Measurements from ENCODE around the gene CORO2B.

CORO2B gene

DNA sequence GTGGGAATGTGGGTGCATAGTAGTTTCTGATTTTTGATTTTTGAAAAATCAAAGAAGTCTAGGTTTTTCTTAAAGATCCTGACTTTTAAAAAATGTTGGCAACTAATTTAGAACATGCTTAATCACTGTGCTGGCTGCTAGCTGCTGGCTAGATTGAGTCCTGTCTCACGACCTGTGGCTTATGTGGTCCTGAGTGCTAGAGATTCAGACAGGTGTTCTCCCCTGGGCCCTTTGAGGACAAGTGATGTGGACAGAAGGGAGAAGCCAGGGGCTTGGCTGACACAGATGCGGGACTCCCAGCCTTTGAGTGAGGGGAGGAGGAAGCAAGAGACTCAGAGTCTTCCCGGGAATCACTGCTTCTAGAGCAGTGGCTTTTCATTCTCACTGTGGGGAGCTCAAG, 47.5 kb downstream of the CORO2B start:
- DNase-seq (ENCODE audit: low read depth, low spot score) = no peak

DNA sequence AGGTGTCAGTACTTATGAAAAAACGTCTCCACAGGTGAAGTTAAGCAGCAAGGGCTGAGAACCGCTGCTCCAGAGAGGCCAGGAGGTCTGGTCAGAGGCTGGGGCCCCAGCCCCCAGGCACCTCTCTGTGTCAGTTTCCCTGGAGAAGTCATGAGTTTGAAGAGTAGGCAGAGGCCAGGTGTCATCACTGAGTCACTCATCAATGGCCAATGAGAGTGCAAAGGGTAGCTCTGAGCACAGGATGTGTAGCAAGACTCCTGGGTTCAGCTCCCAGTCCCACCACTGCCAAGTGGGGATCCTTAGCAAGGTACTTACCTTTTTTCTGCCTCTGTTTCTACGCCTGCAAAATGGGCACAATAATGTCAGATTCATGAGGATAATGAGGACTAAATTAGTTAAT, 47.9 kb downstream of the CORO2B start:
- no peak for DNase-seq (ENCODE audit: low read depth, low spot score)

DNA sequence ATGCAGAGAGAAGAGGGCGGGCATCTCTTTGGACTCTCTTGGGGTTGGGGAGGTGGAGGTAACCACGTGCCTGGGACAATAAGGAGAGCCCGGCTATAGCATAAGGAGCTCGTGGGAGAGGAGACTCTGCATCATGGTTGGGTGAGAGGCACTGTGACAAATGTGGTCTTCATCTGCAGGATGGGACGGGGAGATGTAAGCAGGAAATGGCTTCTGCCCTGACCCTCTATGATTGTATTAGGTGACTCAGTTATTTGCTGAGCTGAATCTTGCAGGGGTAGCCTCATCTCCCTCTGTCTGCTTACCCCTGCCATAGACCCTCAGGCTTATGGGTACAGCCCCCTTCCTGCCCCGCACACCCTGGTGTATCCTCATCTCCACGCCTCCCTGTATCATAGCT, 48.7 kb downstream of the CORO2B start:
- DNase-seq (ENCODE audit: low read depth, low spot score) = no peak

DNA sequence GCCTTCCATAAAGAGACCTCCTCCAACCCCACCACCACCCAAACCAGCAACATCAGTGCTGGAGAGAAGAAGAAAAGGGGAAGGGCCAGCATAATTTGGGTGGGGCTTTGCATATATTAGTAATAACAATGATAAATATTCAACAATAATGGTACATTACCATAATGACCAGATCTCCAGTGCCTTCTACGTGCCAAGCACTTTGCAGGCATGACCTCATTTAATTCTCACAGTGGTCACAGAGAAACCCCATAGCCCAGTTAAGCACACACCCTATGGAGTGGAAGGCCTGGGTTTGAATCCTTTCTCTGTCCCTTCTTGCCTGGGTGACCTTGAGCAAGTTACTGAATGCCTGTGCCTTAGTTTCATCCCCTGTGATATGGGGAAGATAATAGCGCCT, 49.2 kb downstream of the CORO2B start:
- no peak for DNase-seq (ENCODE audit: low read depth, low spot score)

DNA sequence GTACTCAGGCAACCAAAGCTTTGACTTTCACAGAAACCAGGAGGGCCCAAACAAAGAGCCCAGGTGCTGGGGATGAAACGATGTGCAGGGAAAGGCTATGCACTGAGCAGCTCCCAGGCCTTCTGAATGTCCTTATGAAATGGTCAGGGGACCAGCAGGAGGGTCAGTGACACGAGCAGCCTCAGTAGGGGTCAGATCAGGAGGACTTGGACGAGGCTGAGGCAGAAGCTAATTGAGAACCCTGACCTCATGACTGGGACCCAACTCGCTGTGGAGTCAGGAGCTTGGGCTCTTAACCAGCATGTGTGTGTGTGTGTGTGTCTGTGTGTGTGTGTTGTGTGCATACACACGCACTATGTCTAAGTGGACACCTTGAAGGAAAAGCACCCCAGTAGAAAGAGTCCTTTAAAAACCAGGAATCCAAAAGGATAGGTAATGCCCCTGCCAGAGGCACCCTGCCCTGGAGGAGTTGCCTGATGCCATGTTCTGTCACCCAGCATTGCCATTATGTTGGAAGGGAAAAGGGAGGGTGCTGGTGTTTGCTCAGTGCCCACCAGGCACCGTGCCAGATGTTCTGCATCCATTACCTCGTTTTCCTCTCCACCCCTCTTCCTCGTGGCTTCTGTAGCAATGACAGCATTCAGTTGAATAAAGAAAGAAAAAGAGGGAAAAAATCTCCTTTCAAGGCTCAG, 50.9 kb downstream of the CORO2B start:
- DNase-seq (ENCODE audit: low read depth, low spot score) = no peak

DNA sequence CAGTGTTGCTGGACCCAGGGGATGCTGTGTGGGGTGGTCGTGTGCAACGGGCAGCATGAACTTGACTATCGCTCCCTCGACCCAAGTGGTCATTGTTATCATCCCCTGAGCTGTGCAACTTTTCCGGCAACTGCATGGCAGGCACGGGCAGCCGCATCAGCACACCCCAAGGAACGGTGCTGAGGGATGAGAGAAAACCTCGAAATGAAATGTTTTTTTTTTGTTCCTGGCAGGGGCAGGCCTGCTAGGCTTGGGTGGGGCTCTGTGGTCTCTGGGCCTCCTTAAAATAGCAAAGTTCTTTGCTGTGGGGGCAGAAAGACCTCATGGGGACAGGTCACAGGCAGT, 51.4 kb downstream of the CORO2B start:
- no peak for DNase-seq (ENCODE audit: low read depth, low spot score)

DNA sequence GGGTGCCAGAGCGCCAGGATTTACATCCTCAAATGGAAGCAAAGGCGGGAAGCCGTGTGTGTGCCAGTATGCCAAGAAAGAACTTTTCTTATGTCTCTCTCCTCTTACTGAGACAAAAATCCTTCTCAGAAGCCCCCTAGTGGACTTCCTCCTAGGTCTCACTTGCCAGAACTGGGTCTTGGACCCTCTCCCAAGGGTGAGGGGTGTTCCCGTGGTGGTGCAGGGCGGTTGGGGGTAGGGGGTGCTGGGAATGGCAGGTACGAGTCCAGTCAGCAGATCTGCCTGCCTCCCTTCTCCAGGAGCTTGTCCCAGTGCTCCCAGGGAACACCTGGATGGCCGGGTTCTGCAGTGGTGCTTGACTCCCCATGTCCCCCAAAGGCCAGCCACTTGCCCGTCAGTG, 52.0 kb downstream of the CORO2B start:
- no peak for DNase-seq (ENCODE audit: low read depth, low spot score)

DNA sequence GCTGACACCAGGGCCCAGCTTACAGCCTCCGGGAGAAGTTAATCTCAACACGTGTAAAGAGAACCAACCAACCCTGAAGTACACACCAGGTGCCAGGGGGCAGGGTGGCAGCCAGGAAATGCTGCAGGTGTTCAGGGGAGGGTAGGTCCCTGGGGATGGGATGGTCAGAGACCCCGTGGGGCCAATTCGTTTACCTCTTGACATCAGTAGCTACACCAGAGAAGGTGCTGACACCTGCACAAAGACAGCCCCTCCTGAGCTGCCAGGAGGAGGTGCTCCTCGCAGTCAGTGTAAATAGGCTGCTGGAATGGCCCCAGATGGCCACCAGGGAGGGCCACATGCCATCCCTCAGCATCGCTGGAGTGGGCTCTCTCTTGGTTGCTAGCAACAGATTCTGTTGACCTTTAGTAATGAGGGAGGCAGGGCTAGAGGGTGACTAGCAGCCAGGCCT, 52.8 kb downstream of the CORO2B start:
- DNase-seq (ENCODE audit: low read depth, low spot score) = no peak

DNA sequence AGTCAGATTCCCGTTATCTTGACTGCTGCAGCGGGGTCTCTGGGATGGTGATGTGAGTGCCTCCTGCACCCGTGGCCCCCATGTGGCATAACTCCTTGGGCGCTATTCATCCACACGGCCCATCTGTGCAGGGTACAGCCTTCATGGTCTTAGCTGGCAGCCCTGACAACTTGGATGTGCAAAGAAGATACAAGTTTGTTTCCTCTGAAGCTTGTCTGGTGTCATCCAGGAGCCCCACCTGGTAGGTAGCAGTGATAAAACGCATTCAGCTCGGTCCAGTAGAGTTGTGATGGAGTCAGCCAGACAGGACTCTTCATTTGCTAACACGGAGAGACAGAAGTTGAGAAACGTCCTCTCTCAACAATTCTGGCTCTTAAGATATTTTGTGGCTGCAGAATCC, 53.3 kb downstream of the CORO2B start:
- no peak for DNase-seq (ENCODE audit: low read depth, low spot score)

DNA sequence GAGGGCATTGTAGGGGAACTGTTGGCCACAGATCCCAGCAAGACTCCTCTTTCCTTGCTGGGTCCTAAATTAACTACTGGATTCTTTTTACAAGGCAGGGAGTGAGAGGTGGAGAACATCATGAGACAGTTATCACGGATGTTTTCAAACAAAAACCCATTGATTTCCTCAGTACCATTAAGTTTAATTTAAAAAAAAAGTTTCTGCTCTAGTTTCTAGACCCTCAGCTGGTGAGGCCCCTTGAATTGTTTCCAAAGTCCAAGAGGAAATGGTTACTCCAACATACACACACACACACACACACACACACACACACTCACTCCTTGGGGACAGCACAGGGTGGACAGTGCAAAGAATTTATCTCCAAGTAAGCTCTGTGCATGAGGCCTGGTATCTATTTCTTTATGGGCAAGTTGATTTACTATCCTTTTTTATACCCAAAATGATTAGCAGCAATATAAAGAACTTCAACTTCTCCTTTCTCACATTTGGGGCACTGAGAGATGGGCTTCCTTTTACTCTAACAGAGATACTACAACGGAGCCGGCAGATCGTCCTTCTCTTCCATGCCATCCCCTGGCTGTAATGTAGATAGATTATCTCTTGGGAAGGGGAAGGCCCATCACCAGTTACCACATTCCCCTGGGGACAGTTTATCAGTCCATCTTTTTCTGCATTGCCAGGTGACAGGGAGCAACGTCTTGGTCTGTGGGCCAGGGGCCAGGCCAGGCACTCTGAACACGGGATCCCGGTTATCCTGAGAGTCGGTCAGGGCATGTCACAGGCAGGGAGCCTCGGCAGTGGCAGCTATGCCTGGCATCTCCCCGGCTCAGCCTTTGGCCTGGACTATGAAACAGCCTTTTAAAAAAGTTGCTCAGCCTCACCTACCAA, 54.7 kb downstream of the CORO2B start:
- no peak for DNase-seq (ENCODE audit: low read depth, low spot score)

DNA sequence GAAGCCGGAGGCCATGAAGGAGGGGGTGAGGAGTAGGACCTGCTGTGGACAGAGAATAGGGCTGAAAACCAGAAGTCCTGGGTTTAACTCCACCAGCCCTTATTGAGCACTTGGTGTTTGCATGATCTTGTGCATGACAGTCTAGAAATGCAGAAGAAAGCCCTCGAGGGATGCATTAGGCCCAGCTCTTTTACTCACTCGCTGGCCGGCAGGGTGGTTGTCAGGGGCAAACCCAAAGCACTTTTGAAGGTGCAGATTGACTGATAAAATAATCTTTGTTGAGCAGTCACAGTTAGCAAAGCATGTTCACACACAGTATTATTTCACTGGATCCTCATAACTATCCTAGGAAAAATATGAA, 55.3 kb downstream of the CORO2B start:
- no peak for DNase-seq (ENCODE audit: low read depth, low spot score)

DNA sequence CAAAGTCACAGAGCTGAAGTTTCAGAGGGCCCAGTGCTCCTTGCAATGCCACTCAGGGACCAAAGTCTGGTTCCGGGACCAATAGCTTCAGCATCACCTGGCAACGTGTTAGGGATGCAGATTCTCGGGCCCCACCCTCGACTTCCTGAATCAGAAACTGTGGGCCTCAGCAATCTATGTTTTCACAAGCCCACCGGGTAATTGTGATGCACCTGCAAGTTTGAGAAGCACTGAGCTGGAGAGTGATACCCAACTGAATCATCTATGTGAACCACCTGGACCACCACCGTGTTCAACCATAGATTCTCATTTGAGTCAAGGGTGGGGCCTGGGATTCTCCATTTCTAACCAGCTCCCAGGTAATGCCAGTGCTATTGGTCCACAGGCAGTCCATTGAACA, 55.7 kb downstream of the CORO2B start:
- no peak for DNase-seq (ENCODE audit: low read depth, low spot score)

DNA sequence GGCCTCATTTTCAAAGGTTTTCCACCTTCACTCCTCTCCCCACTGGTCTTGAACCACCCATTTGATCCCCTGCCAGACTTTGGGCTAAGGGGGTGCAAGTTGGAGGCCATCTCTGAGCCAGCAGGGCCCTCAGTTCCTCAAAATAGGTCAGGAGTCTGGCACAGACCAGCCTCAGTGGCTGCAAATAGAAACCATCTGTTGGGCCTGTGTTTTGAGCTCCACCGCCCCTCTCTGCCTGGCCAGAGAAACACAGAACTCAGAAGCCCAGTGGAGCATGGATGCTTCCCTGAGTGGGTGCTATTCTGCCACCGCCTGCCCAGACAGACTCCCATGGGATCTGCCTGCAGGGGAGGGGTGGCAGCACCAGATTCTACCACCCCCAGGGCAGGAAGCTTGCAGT, 56.3 kb downstream of the CORO2B start:
- no peak for DNase-seq (ENCODE audit: low read depth, low spot score)

DNA sequence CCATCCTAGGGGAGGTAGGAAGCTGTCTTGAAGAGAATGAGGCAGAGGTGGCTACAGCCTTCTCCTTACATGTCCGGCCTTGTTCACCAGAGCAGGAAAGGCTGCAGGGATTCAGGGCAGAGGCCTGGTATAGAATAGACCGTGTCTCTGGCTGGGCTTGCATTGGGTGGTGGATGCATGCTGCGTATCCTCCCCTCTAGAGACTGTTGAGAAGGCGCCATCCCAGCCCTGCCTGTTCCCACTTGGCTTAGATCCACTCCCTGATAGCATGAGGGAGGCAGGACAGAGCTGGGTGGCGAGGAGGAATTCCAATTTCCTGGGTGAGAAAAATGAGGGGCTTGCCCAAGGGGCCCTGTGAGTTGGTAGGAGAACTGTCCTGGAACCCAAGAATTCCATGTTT, 57.5 kb downstream of the CORO2B start:
- no peak for DNase-seq (ENCODE audit: low read depth, low spot score)

DNA sequence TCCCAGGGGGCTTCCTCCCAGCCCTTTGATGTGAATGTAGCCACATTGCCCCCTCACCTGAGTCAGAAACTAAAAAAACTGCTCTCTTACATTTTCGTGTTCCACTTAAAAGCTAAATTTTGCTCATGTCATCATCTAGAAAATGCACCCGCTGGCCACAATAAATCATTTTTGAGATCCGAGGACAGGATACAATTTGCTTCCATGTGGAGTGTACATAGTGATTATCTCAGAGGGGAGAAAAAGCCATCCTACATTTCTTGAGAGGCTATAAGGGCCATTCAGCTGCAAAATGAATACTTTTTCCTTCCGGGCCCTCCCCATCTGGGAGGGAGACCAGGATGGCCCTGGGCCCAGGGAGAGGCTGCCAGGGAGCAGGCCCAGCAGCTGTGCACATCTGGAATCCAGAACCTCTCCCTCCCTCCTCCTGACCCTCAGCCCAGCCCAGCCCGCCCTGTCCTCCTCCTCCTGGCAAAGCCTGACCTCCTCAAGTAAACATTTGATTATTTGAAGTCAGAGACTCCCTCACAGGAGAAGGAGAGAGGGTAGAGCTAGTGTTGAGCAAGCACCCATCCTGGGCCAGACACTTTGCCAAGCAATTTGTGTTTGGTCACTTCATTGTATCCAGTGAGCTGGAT, 59.1 kb downstream of the CORO2B start:
- DNase-seq (ENCODE audit: low read depth, low spot score) = no peak

DNA sequence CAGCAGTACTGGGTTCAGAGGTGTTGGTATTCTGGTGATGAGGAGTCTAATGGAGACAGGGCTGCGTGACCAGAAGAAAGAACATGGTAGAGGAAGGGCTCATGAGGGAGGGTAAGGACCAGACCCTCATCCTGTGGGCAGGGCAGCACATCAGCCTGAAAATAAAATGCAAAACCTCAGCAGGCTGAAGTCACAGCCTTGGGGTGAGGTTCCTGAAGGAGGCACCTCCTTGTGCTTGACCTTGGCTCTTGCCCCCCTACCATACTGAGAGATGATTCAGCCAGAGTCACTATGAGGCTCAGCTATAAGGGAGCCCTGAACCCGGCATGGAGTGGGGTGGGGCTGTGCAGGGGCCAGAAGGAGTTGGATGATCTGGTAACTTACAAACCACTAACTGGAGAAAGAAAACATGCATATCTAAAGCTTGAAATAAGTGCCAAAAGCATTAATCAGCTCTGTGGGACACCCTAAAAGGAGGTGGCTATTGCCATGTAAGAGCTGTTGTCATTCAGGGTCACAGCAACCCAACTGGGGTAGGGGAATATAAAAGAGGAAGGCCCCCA, 60.2 kb downstream of the CORO2B start:
- no peak for DNase-seq (ENCODE audit: low read depth, low spot score)

DNA sequence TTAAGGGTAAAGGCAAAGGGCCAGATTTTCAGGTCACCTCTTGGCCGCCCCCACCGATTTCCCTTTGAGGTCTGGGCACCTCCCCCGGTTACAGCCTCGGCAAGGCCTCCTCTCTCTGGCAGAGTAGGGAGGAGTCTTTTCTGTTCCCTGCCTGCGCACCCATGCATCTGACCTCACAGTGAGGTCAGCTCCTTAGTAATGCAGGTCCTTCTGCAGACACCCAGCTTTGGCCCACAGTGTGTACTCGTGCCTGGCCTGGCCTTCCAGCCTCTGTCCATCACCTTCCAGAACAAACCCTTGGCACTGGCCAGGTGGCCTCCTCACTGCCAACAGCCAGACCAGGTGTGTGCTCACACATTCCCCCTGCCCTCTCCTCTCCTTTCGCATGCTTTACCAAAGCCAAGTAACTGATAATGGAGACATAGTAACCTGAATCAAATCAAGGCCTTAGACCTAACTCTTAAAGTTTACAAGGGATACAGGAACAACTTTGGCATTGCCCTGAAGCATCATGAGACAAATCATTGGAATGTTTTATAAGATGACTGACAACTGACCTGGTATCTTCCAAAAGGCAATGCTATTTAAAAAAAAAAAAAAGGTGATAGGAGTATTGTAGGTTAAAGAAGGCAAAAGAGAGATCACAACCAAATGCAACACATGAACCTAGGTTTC, 61.3 kb downstream of the CORO2B start:
- DNase-seq (ENCODE audit: low read depth, low spot score) = no peak

DNA sequence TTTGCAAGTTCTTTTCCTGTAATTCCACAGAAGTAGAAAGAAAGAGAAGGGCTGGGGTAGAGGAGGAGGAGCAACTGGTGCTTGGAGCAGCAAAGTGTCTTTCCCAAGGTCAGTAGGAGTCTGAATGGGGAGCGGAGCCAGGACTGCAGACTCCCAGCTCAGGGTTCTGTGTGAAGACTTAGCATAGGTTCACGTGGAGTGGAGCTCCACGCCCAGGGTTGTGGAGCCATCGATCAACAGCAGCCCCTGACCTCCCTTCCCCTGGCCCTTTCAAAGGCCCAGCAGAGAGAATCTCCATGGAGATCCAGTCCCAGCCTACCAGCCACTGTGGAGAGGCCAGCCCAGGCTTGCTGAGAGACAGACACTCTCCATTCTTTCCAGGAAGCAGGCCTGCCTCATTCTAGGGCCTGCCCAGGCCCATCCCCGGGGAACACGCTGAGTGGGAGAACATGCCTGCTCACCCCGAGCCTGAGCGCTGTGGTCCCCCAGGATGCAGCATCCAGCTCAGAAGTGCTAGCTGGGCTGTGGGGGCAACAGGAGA, 62.1 kb downstream of the CORO2B start:
- no peak for DNase-seq (ENCODE audit: low read depth, low spot score)

DNA sequence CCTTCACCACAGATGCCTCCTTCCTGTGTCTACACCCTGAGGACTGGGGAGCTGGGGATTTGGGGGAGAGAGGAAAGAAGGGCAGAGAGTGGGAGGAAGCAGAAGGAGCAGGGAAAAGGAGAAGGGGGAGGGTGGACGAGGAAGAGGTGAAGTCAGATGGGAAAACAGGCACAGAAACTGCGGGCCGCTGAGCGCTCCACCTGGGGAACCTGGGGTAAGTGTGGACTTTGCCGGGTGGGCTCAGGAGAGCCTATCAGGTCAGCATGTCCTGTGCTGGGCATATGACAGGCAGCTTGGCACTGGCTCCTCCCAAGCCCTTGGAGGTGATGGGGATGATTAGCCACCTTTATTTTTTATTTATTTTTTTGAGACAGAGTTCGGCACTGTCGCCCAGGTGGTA, 62.6 kb downstream of the CORO2B start:
- DNase-seq (ENCODE audit: low read depth, low spot score) = no peak

DNA sequence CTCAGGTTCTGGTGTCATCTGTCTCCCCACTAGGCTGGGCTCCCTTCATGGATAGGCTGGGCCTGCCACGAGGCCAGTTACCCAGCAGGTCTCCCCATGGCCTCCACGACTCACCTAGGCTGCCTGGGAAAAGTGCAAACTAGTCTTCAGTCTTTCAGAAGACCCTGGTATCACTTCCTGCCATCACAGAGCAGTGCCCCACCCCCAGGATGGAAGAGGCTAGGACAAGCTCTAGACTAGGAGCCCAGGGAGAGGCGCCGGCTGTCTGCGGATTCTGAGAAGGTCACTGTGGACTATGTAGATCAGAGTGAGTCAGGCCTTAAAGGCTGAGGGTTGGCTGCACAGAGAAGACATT, 63.7 kb downstream of the CORO2B start:
- DNase-seq (ENCODE audit: low read depth, low spot score) = no peak

DNA sequence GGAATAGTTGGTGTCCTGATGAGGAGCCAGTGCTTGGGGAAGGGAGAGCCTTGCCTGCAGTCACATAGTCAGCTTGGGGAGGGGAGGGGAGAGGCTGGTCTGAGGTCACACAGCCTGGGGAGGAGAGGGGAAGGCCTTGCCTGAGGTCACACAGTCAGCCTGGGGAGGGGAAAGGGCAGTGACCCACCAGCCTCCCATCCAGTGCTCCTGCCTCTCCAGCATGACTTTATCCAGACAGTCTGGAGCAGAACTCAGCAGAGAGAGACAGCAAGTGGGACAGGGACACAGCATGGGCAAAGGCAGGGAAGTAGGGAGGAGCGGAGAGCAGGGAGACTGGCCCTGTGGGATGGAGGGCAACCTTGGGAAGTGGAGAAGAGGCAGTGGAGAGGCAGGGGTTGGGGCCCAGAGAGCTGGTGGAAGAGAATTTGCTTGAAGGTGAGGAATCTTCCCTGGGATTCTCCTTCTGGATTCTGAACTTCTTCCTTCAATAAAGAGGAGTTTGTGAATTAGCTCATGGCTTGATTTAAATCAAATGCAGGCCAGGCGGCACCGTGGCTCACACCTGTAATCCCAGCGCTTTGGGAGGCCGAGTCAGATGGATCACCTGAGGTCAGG, 64.5 kb downstream of the CORO2B start:
- no peak for DNase-seq (ENCODE audit: low read depth, low spot score)
